Muscle layer of colon (tissue), 2 donors: ENCODE data around the gene GTF3C4.

Experiments used
- H3K27ac ChIP-seq: one replicate; pipeline ENCODE4 v1.7.0; 2013; ENCODE audit warnings: low read depth, mild to moderate bottlenecking, low read length, moderate library complexity
- H3K27me3 ChIP-seq, 2 donors: one replicate each; pipeline ENCODE4 v1.7.0; 2013; ENCODE audit warnings: low read length in 2 of 2, mild to moderate bottlenecking in 2 of 2; ENCODE audit not compliant: insufficient read depth in 2 of 2, control insufficient read depth in 1 of 2
- H3K36me3 ChIP-seq: one replicate; pipeline ENCODE4 v1.7.0; 2013; ENCODE audit warnings: mild to moderate bottlenecking, low read length; ENCODE audit not compliant: insufficient read depth
- H3K4me1 ChIP-seq: one replicate; pipeline ENCODE4 v1.7.0; 2013; ENCODE audit warnings: mild to moderate bottlenecking, low read length; ENCODE audit not compliant: insufficient read depth
- H3K4me3 ChIP-seq, 2 donors: one replicate each; pipeline ENCODE4 v1.7.0; 2013; ENCODE audit warnings: low read length in 2 of 2, low read depth in 1 of 2, mild to moderate bottlenecking in 1 of 2, moderate library complexity in 1 of 2
- H3K9ac ChIP-seq: one replicate; pipeline ENCODE4 v1.7.0; 2013; ENCODE audit warnings: low read length
- H3K9me3 ChIP-seq: one replicate; pipeline ENCODE4 v1.7.0; 2013; ENCODE audit warnings: mild to moderate bottlenecking, low read length
- donor health status: abdominal sarcoma.
- donor health status: Adenocarcinoma of cecum.

The GTF3C4 gene

GRCh38 chr9:132634327-132634726 lies 35.9 kb upstream of the GTF3C4 start:
- Histone ChIP-seq H3K4me1 (no peaks in the 10 kb centered on the region), H3K36me3 (peaks cover 56% of the 10 kb centered on the region), H3K27me3 (no peaks in the 10 kb centered on the region), H3K9me3 (no peaks in the 10 kb centered on the region), H3K4me3 (no peak overlapping the region), H3K27ac (no peak overlapping the region), H3K9ac (no peak overlapping the region)

GRCh38 chr9:132637351-132637750 lies 32.9 kb upstream of the GTF3C4 start:
- no peak overlapping the region for H3K9ac ChIP-seq
- peaks cover 59% of the 10 kb centered on the region for H3K36me3 ChIP-seq
- H3K4me3 ChIP-seq: no peak overlapping the region
- H3K27ac ChIP-seq: no peak overlapping the region
- H3K27me3 ChIP-seq: no peaks in the 10 kb centered on the region
- H3K9me3 ChIP-seq: no peaks in the 10 kb centered on the region
- H3K4me1 ChIP-seq: no peaks in the 10 kb centered on the region

- peaks cover 59% of the 10 kb centered on the region for H3K36me3 ChIP-seq
- H3K27me3 ChIP-seq: no peaks in the 10 kb centered on the region
- H3K4me1 ChIP-seq: no peaks in the 10 kb centered on the region
- H3K27ac ChIP-seq: no peak overlapping the region
- no peak overlapping the region for H3K4me3 ChIP-seq
- H3K9me3 ChIP-seq: no peaks in the 10 kb centered on the region
- H3K9ac ChIP-seq: no peak overlapping the region
Measured at GRCh38 chr9:132637801-132638200, 32.5 kb upstream of the GTF3C4 start.

- Histone ChIP-seq H3K27me3 (no peaks in the 10 kb centered on the region), H3K36me3 (peaks cover 62% of the 10 kb centered on the region), H3K9me3 (no peaks in the 10 kb centered on the region), H3K4me3 (no peak overlapping the region), H3K9ac (no peak overlapping the region), H3K27ac (no peak overlapping the region), H3K4me1 (no peaks in the 10 kb centered on the region)
Measured at GRCh38 chr9:132638240-132638639, 32.0 kb upstream of the GTF3C4 start.

- no peak overlapping the region for H3K27ac ChIP-seq
- no peak overlapping the region for H3K4me3 ChIP-seq
- H3K9me3 ChIP-seq: no peaks in the 10 kb centered on the region
- H3K36me3 ChIP-seq: peaks cover 70% of the 10 kb centered on the region
- no peaks in the 10 kb centered on the region for H3K4me1 ChIP-seq
- no peaks in the 10 kb centered on the region for H3K27me3 ChIP-seq
- no peak overlapping the region for H3K9ac ChIP-seq
Measured at GRCh38 chr9:132639322-132639721, 30.9 kb upstream of the GTF3C4 start.

- peaks cover 82% of the 10 kb centered on the region for H3K36me3 ChIP-seq
- no peak overlapping the region for H3K4me3 ChIP-seq
- H3K27ac ChIP-seq: no peak overlapping the region
Measured at GRCh38 chr9:132641216-132641615, 29.0 kb upstream of the GTF3C4 start.

GRCh38 chr9:132644251-132644650 lies 26.0 kb upstream of the GTF3C4 start:
- Histone ChIP-seq H3K9me3 (no peaks in the 10 kb centered on the region), H3K4me1 (no peaks in the 10 kb centered on the region), H3K27me3 (no peaks in the 10 kb centered on the region), H3K27ac (no peak overlapping the region), H3K4me3 (no peak overlapping the region), H3K36me3 (peaks cover 77% of the 10 kb centered on the region), H3K9ac (no peak overlapping the region)

More at GRCh38 chr9:132641216-132641615, 29.0 kb upstream of the GTF3C4 start:
- no peak overlapping the region for H3K9ac ChIP-seq
- no peaks in the 10 kb centered on the region for H3K9me3 ChIP-seq
- H3K4me1 ChIP-seq: no peaks in the 10 kb centered on the region
- H3K27me3 ChIP-seq: no peaks in the 10 kb centered on the region

- H3K9ac ChIP-seq: no peak overlapping the region
- H3K9me3 ChIP-seq: no peaks in the 10 kb centered on the region
- H3K27me3 ChIP-seq: no peaks in the 10 kb centered on the region
- no peak overlapping the region for H3K27ac ChIP-seq
- no peak overlapping the region for H3K4me3 ChIP-seq
- H3K4me1 ChIP-seq: no peaks in the 10 kb centered on the region
- H3K36me3 ChIP-seq: peaks cover 74% of the 10 kb centered on the region
Measured at GRCh38 chr9:132645306-132645705, 25.0 kb upstream of the GTF3C4 start.

GRCh38 chr9:132645711-132646110 lies 24.6 kb upstream of the GTF3C4 start:
- H3K4me3 ChIP-seq: no peak overlapping the region
- no peak overlapping the region for H3K27ac ChIP-seq
- no peaks in the 10 kb centered on the region for H3K4me1 ChIP-seq
- H3K9ac ChIP-seq: no peak overlapping the region
- peaks cover 72% of the 10 kb centered on the region for H3K36me3 ChIP-seq
- no peaks in the 10 kb centered on the region for H3K27me3 ChIP-seq
- no peaks in the 10 kb centered on the region for H3K9me3 ChIP-seq

GRCh38 chr9:132646726-132647125 lies 23.5 kb upstream of the GTF3C4 start:
- Histone ChIP-seq H3K27ac (no peak overlapping the region), H3K27me3 (no peaks in the 10 kb centered on the region), H3K4me3 (no peak overlapping the region), H3K9ac (no peak overlapping the region), H3K36me3 (peaks cover 62% of the 10 kb centered on the region), H3K4me1 (no peaks in the 10 kb centered on the region), H3K9me3 (no peaks in the 10 kb centered on the region)

- no peak overlapping the region for H3K27ac ChIP-seq
- peaks cover 59% of the 10 kb centered on the region for H3K36me3 ChIP-seq
Measured at GRCh38 chr9:132647355-132647754, 22.9 kb upstream of the GTF3C4 start.

GRCh38 chr9:132647806-132648205 lies 22.5 kb upstream of the GTF3C4 start:
- H3K4me1 ChIP-seq: no peaks in the 10 kb centered on the region
- H3K27ac ChIP-seq: no peak overlapping the region
- H3K9ac ChIP-seq: no peak overlapping the region
- H3K9me3 ChIP-seq: no peaks in the 10 kb centered on the region
- no peaks in the 10 kb centered on the region for H3K27me3 ChIP-seq
- peaks cover 62% of the 10 kb centered on the region for H3K36me3 ChIP-seq
- no peak overlapping the region for H3K4me3 ChIP-seq

More at GRCh38 chr9:132647355-132647754, 22.9 kb upstream of the GTF3C4 start:
- H3K4me3 ChIP-seq: no peak overlapping the region
- no peak overlapping the region for H3K9ac ChIP-seq
- no peaks in the 10 kb centered on the region for H3K9me3 ChIP-seq
- H3K27me3 ChIP-seq: no peaks in the 10 kb centered on the region
- H3K4me1 ChIP-seq: no peaks in the 10 kb centered on the region
